GM03348 (cell line): Measurements from ENCODE around the gene DDX49.
"Not testable (repeated sequence)": the region's sequence is repeated elsewhere in the genome, so short reads cannot be mapped to it uniquely, and the experiment has no call there.

Source experiments
- DNase-seq: peaks from one replicate; pipeline ENCODE4 v3.0.0; 2012; ENCODE audit warnings: low spot score

The DDX49 gene

GRCh38 chr19:18942692-18943091, 23.2 kb downstream of the DDX49 start:
- no peak for DNase-seq

DNA sequence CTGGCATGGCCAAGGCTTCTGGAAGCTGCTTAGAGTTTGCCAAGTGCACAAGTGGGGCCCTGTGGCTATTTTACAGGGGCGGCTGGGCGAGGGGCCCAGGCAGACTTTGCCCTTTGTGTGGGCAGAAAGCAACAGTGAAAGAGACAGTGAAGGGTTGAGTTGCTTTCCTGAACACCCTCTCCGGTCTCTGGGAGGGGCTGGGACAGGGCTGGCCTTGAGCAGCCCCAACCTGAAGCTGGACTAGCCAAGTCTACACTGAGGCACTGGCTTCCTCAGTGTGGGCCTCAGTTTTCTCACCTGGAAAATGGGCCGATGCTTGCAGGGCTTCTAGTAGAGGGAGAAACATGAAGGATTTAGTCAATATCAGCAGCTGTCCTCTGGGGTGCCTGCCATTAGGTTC, 23.9 kb downstream of the DDX49 start:
- DNase-seq = no peak

GRCh38 chr19:18945297-18945696, 25.8 kb downstream of the DDX49 start:
- DNase-seq = no peak

GRCh38 chr19:18946335-18946734, 26.8 kb downstream of the DDX49 start:
- DNase-seq = no peak

- no peak for DNase-seq
Measured at GRCh38 chr19:18946918-18947317, 27.4 kb downstream of the DDX49 start.

DNA sequence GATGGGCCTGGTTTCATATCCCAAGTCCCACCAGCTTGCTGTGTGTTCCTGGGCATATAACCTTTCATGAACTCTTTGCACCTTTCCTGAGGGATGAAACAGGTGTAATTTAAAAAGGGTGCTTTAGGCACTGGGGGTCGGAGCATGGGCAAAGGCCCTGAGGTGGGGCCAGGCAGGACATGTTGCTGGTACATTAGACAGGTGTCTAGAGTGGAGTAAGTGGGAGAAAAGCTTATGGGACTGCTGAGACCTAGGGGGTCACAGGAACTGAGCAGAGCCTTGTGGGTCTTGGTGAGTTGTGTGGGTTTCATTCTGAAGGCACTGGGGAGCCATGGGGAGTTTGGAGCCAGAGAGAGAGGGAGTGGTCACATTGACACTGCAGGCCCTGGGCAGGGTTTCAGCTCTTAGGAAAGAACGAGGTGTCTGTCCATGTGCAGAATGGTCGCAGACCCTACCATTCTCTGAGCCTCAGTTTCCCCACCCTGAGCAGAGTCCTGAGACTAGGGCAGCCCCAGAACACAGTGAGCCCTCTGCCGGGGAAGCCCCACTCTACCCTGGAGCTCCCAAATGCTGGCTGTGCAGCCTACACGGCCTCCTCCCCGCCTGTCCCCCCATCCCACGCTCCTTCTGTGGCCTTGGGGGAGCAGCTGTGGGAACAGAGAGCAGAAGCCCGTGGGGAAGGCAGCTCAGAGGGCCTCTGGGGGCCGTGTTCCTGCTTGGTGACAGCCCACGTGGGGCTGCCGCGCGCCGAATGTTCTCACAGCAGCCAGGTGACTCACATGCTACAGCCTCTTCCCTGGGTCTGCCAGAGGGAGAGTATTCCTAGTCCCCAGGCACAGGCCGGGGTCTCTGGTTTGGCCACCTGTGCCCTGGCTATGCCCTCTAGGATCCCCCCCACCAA, 28.8 kb downstream of the DDX49 start:
- DNase-seq = no peak

DNA sequence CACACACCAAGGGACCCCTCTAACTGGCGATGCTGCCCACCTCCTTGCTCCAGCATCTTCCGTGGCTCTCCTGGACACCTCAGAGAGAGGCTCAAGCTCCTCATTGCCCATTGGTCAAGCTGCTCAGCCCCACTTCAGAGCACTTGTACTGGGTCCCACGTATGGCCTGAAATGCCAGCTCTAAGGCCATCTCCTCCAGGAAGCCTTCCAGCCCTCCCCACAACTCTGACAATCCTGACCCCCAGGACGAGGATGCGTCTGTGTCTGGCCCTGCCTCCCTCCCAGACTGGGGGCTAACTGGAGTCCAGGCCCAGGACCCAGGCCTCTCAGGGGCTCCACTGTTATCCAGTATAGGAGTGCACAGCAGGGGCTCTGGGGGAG, 29.5 kb downstream of the DDX49 start:
- no peak for DNase-seq

GRCh38 chr19:18949858-18950257, 30.3 kb downstream of the DDX49 start:
- DNase-seq = no peak

GRCh38 chr19:18951721-18952281, 32.3 kb downstream of the DDX49 start:
- peak; percentile 32 for DNase-seq

DNA sequence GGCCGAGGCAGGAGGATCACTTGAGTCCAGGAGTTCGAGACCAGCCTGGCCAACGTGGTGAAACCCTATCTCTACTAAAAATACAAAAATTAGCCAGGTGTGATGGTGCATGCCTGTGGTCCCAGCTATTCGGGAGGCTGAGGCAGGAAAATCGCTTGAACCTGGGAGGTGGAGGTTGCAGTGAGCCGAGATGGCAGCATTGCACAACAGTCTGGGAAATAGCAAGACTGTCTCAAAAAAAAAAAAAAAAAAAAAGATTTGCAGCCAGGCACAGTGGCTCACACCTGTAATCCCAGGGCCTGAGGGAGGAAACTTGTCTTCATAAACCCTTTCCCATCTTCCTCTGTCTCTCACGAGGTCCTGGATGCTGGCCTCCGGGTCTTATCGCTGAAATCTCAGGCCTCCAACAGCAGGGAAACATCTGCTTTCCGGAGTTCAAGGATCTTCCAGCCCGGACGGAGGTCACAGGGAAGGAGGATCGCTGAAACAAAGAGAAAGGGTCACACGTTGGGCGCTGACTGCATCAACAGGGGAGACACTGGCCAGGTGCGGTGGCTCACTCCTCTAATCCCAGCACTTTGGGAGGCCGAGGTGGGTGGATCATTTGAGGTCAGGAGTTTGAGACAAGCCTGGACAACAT, 33.0 kb downstream of the DDX49 start:
- not testable (repeated sequence) for DNase-seq

GRCh38 chr19:18954094-18954493, 34.6 kb downstream of the DDX49 start:
- no peak for DNase-seq

DNA sequence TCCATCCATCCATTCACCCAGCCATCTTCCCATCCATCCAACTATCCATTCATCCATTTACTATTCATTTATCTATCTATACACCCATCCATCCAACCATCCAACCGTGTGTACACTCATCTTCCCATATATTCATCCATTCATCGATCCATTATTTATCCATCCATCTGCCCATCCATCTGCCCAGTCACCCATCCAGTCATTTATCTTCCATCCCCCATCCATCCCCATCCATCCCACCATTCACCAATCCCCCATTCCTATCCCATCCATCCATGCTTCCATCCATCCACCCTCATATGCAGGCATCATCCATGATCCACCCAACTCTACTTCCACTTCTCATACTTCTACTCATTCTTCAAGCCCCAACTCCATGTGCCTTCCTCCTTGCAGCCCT, 35.5 kb downstream of the DDX49 start:
- DNase-seq = no peak

GRCh38 chr19:18960370-18960769, 40.9 kb downstream of the DDX49 start:
- DNase-seq = no peak

- DNase-seq = no peak
Measured at GRCh38 chr19:18961767-18962620, 42.5 kb downstream of the DDX49 start.

- no peak for DNase-seq
Measured at GRCh38 chr19:18964121-18964520, 44.6 kb downstream of the DDX49 start.

GRCh38 chr19:18966307-18966706, 46.8 kb downstream of the DDX49 start:
- DNase-seq = no peak

- DNase-seq = no peak
Measured at GRCh38 chr19:18967358-18968146, 48.0 kb downstream of the DDX49 start.

GRCh38 chr19:18969931-18970659, 50.6 kb downstream of the DDX49 start:
- no peak for DNase-seq

GRCh38 chr19:18972301-18972811, 52.8 kb downstream of the DDX49 start:
- no peak for DNase-seq

DNA sequence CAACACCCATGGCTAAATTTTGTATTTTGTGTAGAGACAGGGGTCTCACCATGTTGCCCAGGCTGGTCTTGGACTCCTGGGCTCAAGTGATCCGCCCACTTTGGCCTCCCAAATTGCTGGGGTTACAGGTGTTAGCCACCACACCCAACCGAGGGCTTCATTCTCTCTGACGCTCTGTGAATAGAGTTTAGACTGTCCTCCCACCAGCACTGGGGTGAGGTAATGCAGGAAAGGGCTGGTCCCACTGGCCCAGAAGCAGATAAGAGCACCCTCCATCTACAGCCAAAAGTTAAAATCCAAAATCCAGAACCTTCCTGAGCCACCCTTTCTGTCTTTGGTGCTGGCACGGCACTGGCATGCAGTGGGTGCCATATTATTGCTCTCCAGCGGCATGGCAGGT, 53.3 kb downstream of the DDX49 start:
- DNase-seq = no peak

- no peak for DNase-seq
Measured at GRCh38 chr19:18975011-18975410, 55.5 kb downstream of the DDX49 start.
